WTC11 (cell line): Measurements from ENCODE around the gene GNAI1.

ENCODE experiments used
- ELF4 ChIP-seq: sonication (generic); formaldehyde crosslinking; IDR thresholded peaks from 2 replicates; pipeline ENCODE4 v1.8.1; 2022; ENCODE audit warnings: low read depth, mild to moderate bottlenecking, moderate library complexity, missing genetic modification reagents
- GABPB1 ChIP-seq: sonication (generic); formaldehyde crosslinking; IDR thresholded peaks from 2 replicates; pipeline ENCODE4 v1.8.1; 2023; ENCODE audit warnings: mild to moderate bottlenecking, missing genetic modification reagents
- NFE2L1 ChIP-seq: sonication (generic); formaldehyde crosslinking; IDR thresholded peaks from 2 replicates; pipeline ENCODE4 v1.8.1; 2023; ENCODE audit warnings: missing genetic modification reagents
- NR2C2 ChIP-seq: sonication (generic); formaldehyde crosslinking; IDR thresholded peaks from 2 replicates; pipeline ENCODE4 v1.8.0; 2022; ENCODE audit warnings: mild to moderate bottlenecking, missing genetic modification reagents
- SMAD3 ChIP-seq: sonication (generic); formaldehyde crosslinking; IDR thresholded peaks from 2 replicates; pipeline ENCODE4 v1.8.0; 2022; ENCODE audit warnings: missing genetic modification reagents, mild to moderate bottlenecking, borderline replicate concordance
- TEAD4 ChIP-seq: sonication (generic); formaldehyde crosslinking; IDR thresholded peaks from 2 replicates; pipeline ENCODE4 v1.8.0; 2022; ENCODE audit warnings: mild to moderate bottlenecking, missing genetic modification reagents
- TF ChIP-seq, protein P1 (sequence below): fragments of 200-600 bp; IDR thresholded peaks from 2 replicates; pipeline ENCODE4 v1.8.0; 2022; ENCODE audit warnings: antibody characterized with exemption
- TF ChIP-seq, protein P2 (sequence below): sonication (generic); formaldehyde crosslinking; IDR thresholded peaks from 2 replicates; pipeline ENCODE4 v1.8.0; 2022; ENCODE audit warnings: mild to moderate bottlenecking, missing genetic modification reagents
- TF ChIP-seq, protein P3 (sequence below): sonication (generic); formaldehyde crosslinking; IDR thresholded peaks from 2 replicates; pipeline ENCODE4 v1.8.0; 2022; ENCODE audit warnings: missing genetic modification reagents
- TF ChIP-seq, protein P4 (sequence below): sonication (generic); formaldehyde crosslinking; IDR thresholded peaks from 2 replicates; pipeline ENCODE4 v1.8.1; 2022; ENCODE audit warnings: mild to moderate bottlenecking, moderate library complexity, missing genetic modification reagents
- TF ChIP-seq, protein P5 (sequence below): sonication (generic); formaldehyde crosslinking; conservative IDR thresholded peaks from 2 replicates; pipeline ENCODE4 v1.8.1; 2022; ENCODE audit warnings: mild to moderate bottlenecking, missing genetic modification reagents
- TF ChIP-seq, protein P6 (sequence below): sonication (generic); formaldehyde crosslinking; IDR thresholded peaks from 2 replicates; pipeline ENCODE4 v1.8.1; 2023; ENCODE audit warnings: mild to moderate bottlenecking, missing genetic modification reagents, borderline replicate concordance

DNA sequence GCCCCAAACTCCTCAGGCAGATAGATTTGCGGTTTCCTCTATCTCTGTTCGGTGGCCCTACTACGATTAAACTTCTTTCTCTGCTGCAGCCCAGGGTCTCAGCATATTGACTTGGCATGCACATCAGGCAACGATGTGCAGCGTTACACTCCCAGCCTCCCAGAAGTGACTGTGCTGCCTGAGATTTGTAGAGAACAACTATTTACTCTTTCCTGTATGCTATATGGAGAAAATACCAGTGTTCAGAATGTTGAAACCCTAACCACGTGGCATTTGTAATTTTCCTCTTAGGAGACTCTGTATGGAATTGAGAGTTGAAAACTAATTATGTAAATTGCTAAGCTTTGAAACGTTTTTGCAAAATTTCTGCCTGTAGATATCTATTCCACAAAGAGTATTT, 50.9 kb downstream of the GNAI1 start:
- TF ChIP-seq, protein P1, sequence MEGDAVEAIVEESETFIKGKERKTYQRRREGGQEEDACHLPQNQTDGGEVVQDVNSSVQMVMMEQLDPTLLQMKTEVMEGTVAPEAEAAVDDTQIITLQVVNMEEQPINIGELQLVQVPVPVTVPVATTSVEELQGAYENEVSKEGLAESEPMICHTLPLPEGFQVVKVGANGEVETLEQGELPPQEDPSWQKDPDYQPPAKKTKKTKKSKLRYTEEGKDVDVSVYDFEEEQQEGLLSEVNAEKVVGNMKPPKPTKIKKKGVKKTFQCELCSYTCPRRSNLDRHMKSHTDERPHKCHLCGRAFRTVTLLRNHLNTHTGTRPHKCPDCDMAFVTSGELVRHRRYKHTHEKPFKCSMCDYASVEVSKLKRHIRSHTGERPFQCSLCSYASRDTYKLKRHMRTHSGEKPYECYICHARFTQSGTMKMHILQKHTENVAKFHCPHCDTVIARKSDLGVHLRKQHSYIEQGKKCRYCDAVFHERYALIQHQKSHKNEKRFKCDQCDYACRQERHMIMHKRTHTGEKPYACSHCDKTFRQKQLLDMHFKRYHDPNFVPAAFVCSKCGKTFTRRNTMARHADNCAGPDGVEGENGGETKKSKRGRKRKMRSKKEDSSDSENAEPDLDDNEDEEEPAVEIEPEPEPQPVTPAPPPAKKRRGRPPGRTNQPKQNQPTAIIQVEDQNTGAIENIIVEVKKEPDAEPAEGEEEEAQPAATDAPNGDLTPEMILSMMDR: no peak
- TF ChIP-seq TEAD4 (CRISPR knock-in tag) (no peak), ELF4 (no peak), NFE2L1 (CRISPR knock-in tag) (no peak), NR2C2 (CRISPR knock-in tag) (no peak), SMAD3 (no peak), GABPB1 (CRISPR knock-in tag) (no peak)
- TF ChIP-seq, protein P2, sequence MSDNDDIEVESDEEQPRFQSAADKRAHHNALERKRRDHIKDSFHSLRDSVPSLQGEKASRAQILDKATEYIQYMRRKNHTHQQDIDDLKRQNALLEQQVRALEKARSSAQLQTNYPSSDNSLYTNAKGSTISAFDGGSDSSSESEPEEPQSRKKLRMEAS: no peak
- TF ChIP-seq, protein P3, sequence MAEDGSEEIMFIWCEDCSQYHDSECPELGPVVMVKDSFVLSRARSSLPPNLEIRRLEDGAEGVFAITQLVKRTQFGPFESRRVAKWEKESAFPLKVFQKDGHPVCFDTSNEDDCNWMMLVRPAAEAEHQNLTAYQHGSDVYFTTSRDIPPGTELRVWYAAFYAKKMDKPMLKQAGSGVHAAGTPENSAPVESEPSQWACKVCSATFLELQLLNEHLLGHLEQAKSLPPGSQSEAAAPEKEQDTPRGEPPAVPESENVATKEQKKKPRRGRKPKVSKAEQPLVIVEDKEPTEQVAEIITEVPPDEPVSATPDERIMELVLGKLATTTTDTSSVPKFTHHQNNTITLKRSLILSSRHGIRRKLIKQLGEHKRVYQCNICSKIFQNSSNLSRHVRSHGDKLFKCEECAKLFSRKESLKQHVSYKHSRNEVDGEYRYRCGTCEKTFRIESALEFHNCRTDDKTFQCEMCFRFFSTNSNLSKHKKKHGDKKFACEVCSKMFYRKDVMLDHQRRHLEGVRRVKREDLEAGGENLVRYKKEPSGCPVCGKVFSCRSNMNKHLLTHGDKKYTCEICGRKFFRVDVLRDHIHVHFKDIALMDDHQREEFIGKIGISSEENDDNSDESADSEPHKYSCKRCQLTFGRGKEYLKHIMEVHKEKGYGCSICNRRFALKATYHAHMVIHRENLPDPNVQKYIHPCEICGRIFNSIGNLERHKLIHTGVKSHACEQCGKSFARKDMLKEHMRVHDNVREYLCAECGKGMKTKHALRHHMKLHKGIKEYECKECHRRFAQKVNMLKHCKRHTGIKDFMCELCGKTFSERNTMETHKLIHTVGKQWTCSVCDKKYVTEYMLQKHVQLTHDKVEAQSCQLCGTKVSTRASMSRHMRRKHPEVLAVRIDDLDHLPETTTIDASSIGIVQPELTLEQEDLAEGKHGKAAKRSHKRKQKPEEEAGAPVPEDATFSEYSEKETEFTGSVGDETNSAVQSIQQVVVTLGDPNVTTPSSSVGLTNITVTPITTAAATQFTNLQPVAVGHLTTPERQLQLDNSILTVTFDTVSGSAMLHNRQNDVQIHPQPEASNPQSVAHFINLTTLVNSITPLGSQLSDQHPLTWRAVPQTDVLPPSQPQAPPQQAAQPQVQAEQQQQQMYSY (CRISPR knock-in tag): no peak
- TF ChIP-seq, protein P4, sequence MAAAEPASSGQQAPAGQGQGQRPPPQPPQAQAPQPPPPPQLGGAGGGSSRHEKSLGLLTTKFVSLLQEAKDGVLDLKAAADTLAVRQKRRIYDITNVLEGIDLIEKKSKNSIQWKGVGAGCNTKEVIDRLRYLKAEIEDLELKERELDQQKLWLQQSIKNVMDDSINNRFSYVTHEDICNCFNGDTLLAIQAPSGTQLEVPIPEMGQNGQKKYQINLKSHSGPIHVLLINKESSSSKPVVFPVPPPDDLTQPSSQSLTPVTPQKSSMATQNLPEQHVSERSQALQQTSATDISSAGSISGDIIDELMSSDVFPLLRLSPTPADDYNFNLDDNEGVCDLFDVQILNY (CRISPR knock-in tag): no peak
- TF ChIP-seq, protein P5, sequence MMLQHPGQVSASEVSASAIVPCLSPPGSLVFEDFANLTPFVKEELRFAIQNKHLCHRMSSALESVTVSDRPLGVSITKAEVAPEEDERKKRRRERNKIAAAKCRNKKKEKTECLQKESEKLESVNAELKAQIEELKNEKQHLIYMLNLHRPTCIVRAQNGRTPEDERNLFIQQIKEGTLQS (CRISPR knock-in tag): no peak
- TF ChIP-seq, protein P6, sequence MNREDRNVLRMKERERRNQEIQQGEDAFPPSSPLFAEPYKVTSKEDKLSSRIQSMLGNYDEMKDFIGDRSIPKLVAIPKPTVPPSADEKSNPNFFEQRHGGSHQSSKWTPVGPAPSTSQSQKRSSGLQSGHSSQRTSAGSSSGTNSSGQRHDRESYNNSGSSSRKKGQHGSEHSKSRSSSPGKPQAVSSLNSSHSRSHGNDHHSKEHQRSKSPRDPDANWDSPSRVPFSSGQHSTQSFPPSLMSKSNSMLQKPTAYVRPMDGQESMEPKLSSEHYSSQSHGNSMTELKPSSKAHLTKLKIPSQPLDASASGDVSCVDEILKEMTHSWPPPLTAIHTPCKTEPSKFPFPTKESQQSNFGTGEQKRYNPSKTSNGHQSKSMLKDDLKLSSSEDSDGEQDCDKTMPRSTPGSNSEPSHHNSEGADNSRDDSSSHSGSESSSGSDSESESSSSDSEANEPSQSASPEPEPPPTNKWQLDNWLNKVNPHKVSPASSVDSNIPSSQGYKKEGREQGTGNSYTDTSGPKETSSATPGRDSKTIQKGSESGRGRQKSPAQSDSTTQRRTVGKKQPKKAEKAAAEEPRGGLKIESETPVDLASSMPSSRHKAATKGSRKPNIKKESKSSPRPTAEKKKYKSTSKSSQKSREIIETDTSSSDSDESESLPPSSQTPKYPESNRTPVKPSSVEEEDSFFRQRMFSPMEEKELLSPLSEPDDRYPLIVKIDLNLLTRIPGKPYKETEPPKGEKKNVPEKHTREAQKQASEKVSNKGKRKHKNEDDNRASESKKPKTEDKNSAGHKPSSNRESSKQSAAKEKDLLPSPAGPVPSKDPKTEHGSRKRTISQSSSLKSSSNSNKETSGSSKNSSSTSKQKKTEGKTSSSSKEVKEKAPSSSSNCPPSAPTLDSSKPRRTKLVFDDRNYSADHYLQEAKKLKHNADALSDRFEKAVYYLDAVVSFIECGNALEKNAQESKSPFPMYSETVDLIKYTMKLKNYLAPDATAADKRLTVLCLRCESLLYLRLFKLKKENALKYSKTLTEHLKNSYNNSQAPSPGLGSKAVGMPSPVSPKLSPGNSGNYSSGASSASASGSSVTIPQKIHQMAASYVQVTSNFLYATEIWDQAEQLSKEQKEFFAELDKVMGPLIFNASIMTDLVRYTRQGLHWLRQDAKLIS (CRISPR knock-in tag): no peak
